ENCODE data around the gene QRICH2. TPM values are rescaled to one million over a fixed set of nuclear protein-coding genes. Genes with fewer than 3 reads are reported as not detected.
"Not testable (repeated sequence)": the region's sequence is repeated elsewhere in the genome, so short reads cannot be mapped to it uniquely, and the experiment has no call there.

The QRICH2 gene
- total and polyA plus RNA-seq, 7 donors: 0.69 to 5.0 (median 2.5) TPM

DNA sequence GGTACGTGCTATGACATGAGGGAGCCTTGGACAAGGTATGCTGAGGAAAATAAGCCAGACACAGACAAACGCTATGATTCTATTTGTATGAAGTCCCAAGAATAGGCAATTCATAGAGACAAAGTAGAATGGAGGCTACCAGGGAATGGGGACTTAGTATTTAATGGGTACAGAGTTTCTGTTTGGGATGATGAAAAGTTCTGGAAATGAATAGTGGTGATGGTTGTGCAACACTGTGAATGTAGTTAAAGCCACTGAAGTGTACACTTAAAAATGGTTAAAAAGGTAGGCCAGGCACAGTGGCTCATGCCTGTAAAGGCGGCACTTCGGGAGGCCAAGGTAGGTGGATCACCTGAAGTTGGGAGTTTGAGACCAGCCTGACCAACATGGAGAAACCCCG is 42.4 kb upstream of the QRICH2 start:
- peaks cover 11 to 28% (median 17%) of the 10 kb centered on the region in 4 donors for H3K36me3 ChIP-seq
- H3K9me3 ChIP-seq: no peaks in the 10 kb centered on the region
- DNase-seq: no peak
- TF ChIP-seq POLR2A (IDR thresholded peaks at IDR 0.05): no peak
- TF ChIP-seq POLR2AphosphoS5 (IDR thresholded peaks at IDR 0.05): no peak
- no peak for TF ChIP-seq EP300 (IDR thresholded peaks at IDR 0.05)
- TF ChIP-seq, protein P1, sequence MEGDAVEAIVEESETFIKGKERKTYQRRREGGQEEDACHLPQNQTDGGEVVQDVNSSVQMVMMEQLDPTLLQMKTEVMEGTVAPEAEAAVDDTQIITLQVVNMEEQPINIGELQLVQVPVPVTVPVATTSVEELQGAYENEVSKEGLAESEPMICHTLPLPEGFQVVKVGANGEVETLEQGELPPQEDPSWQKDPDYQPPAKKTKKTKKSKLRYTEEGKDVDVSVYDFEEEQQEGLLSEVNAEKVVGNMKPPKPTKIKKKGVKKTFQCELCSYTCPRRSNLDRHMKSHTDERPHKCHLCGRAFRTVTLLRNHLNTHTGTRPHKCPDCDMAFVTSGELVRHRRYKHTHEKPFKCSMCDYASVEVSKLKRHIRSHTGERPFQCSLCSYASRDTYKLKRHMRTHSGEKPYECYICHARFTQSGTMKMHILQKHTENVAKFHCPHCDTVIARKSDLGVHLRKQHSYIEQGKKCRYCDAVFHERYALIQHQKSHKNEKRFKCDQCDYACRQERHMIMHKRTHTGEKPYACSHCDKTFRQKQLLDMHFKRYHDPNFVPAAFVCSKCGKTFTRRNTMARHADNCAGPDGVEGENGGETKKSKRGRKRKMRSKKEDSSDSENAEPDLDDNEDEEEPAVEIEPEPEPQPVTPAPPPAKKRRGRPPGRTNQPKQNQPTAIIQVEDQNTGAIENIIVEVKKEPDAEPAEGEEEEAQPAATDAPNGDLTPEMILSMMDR (IDR thresholded peaks at IDR 0.05): no peak
- H3K4me1 ChIP-seq: peaks cover 3 to 21% (median 18%) of the 10 kb centered on the region in 4 donors
- intact Hi-C loops (cut with DNase I): no loop called here
- no peaks in the 10 kb centered on the region for H3K27me3 ChIP-seq
- WGBS, 2 donors: 97 to 98% methylated on average over 5 of the region's 5 CpGs
- no peak overlapping the region for H3K27ac ChIP-seq
- no peak overlapping the region for H3K4me3 ChIP-seq

- DNase-seq; H3K4me3 ChIP-seq; H3K27me3 ChIP-seq; intact Hi-C loops (cut with DNase I); H3K9me3 ChIP-seq; H3K27ac ChIP-seq; H3K4me1 ChIP-seq: not testable (repeated sequence)
- H3K36me3 ChIP-seq: peaks cover 11 to 61% (median 29%) of the 10 kb centered on the region in 4 donors
- 96 to 97% methylated on average over 11 of the region's 11 CpGs for WGBS, 2 donors
Observed at GRCh38 chr17:76346936-76347335, 38.9 kb upstream of the QRICH2 start.

- no peak for TF ChIP-seq POLR2A (IDR thresholded peaks at IDR 0.05)
- TF ChIP-seq, protein P1 (IDR thresholded peaks at IDR 0.05): no peak
- TF ChIP-seq POLR2AphosphoS5 (IDR thresholded peaks at IDR 0.05): no peak
- no peak overlapping the region for H3K27ac ChIP-seq
- intact Hi-C loops (cut with DNase I): no loop called here
- DNase-seq: no peak
- no peaks in the 10 kb centered on the region for H3K27me3 ChIP-seq
- no peak overlapping the region for H3K4me3 ChIP-seq
- no peaks in the 10 kb centered on the region for H3K9me3 ChIP-seq
- 95 to 97% methylated on average over 14 of the region's 14 CpGs for WGBS, 2 donors
- H3K4me1 ChIP-seq: no peaks in the 10 kb centered on the region
- peaks cover 11 to 71% (median 29%) of the 10 kb centered on the region in 4 donors for H3K36me3 ChIP-seq
Observed at GRCh38 chr17:76345377-76345974, 37.4 kb upstream of the QRICH2 start.

- intact Hi-C loops (cut with DNase I): no loop called here
- TF ChIP-seq, protein P1 (IDR thresholded peaks at IDR 0.05): no peak
- TF ChIP-seq POLR2A (IDR thresholded peaks at IDR 0.05): no peak
- no peak for TF ChIP-seq EP300 (IDR thresholded peaks at IDR 0.05)
- no peak for TF ChIP-seq POLR2AphosphoS5 (IDR thresholded peaks at IDR 0.05)
- Histone ChIP-seq H3K4me3 (no peak overlapping the region), H3K27me3 (no peaks in the 10 kb centered on the region), H3K27ac (no peak overlapping the region), H3K4me1 (peaks cover 0 to 3% (median 1%) of the 10 kb centered on the region in 4 donors), H3K9me3 (no peaks in the 10 kb centered on the region), H3K36me3 (peaks cover 7 to 71% (median 29%) of the 10 kb centered on the region in 4 donors)
- WGBS, 2 donors: 95 to 96% methylated on average over 7 of the region's 7 CpGs
- no peak for DNase-seq
Observed at GRCh38 chr17:76343106-76343505, 35.0 kb upstream of the QRICH2 start.

- Histone ChIP-seq H3K27ac (no peak overlapping the region), H3K4me1 (peaks cover 0 to 10% (median 3%) of the 10 kb centered on the region in 4 donors), H3K27me3 (no peaks in the 10 kb centered on the region), H3K4me3 (no peak overlapping the region), H3K36me3 (peaks cover 0 to 53% (median 18%) of the 10 kb centered on the region in 4 donors), H3K9me3 (no peaks in the 10 kb centered on the region)
- 95 to 96% methylated on average over 6 of the region's 6 CpGs for WGBS, 2 donors
- TF ChIP-seq EP300 (IDR thresholded peaks at IDR 0.05): no peak
- no peak for TF ChIP-seq POLR2AphosphoS5 (IDR thresholded peaks at IDR 0.05)
- TF ChIP-seq, protein P1 (IDR thresholded peaks at IDR 0.05): no peak
- TF ChIP-seq POLR2A (IDR thresholded peaks at IDR 0.05): no peak
- intact Hi-C loops (cut with DNase I): no loop called here
- DNase-seq: peak; percentile 8
Observed at GRCh38 chr17:76341301-76341700, 33.2 kb upstream of the QRICH2 start.
